BLaER1 (cell line): ENCODE data around the gene S100A1.
"Not testable (repeated sequence)": the region's sequence is repeated elsewhere in the genome, so short reads cannot be mapped to it uniquely, and the experiment has no call there.

Source experiments
- H3K27ac ChIP-seq: shearing (Covaris generic); formaldehyde crosslinking; 2 replicates; pipeline ENCODE4 v1.8.1; 2022
- H3K27me3 ChIP-seq: shearing (Covaris generic); formaldehyde crosslinking; 2 replicates; pipeline ENCODE4 v1.8.1; 2022
- H3K36me3 ChIP-seq: shearing (Covaris generic); formaldehyde crosslinking; 2 replicates; pipeline ENCODE4 v1.8.1; 2022
- H3K4me1 ChIP-seq: shearing (Covaris generic); formaldehyde crosslinking; 2 replicates; pipeline ENCODE4 v1.8.1; 2022
- H3K4me2 ChIP-seq: shearing (Covaris generic); formaldehyde crosslinking; 2 replicates; pipeline ENCODE4 v1.8.1; 2022
- H3K4me3 ChIP-seq: shearing (Covaris generic); formaldehyde crosslinking; 2 replicates; pipeline ENCODE4 v1.8.1; 2022
- H3K9ac ChIP-seq: shearing (Covaris generic); formaldehyde crosslinking; 2 replicates; pipeline ENCODE4 v1.8.1; 2022
- H3K9me3 ChIP-seq: shearing (Covaris generic); formaldehyde crosslinking; 2 replicates; pipeline ENCODE4 v1.8.1; 2022
- H4K20me1 ChIP-seq: shearing (Covaris generic); formaldehyde crosslinking; 2 replicates; pipeline ENCODE4 v1.8.1; 2022
- Cebpa-rat ChIP-seq: shearing (Covaris generic); IDR thresholded peaks from 2 replicates; pipeline ENCODE4 v1.8.1; 2022

Gene S100A1

DNA sequence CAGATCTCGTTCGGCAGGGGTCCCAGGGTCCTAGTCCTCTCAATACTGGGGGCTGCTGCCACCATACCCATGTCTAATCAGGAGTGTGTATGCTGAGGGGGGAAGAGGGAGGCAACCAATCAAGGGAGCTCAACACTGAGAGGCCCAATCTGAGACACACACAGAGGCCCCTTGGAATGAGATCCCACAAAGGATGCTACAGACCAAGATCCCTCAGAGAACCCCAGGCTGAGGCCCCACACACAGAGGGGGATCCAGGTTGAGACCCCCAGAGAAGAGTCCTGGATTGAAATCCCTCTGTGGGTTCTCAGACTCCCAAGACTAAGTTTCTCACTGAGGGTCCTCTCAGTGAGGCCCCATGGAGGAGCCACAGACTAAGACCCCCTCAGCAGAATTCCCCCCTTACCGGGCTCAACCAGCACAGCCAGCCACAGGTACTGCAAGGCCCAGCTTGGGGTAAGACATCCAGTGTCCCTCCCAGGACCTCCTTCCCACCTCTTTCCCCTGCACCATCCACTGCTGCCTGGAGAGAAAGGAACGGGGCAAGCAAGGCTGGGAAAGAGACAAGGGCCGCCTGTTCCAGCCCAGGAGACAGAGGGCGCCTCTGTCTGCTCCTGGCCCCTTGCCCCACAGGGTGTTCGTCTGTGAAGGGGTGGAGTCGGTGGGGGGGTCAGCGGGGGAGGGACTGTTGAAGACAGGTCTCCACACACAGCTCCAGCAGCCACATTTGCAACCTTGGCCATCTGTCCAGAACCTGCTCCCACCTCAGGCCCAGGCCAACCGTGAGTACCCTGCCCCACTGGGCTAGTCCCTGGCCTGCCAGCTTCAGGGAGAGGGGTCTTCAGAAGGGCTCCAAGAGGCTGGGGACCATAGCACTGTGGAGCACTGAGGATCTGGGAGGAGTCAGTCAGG, at the start of gene S100A1:
TSS of gene S100A1 (plus strand) at position 720 of the 912 bp plus-strand sequence. CDS start 2,088 bp downstream, outside the sequence.
- peak within 1 kb of the TSS; percentile 84 for H3K27ac ChIP-seq
- peak within 1 kb of the TSS; percentile 87 for H3K9ac ChIP-seq
- peaks cover 8% of the 10 kb centered on the region; the same call in 1 of the 2 replicates for H3K36me3 ChIP-seq
- H3K9me3 ChIP-seq, result no peaks in the 10 kb centered on the region
- no peaks in the 10 kb centered on the region for H4K20me1 ChIP-seq
- no peaks in the 10 kb centered on the region for H3K27me3 ChIP-seq
- H3K4me1 ChIP-seq, result peaks cover 96% of the 10 kb centered on the region
- TF ChIP-seq Cebpa-rat, result no peak
- peak within 1 kb of the TSS; percentile 99 for H3K4me2 ChIP-seq
- H3K4me3 ChIP-seq, result peak within 1 kb of the TSS; percentile 68

DNA sequence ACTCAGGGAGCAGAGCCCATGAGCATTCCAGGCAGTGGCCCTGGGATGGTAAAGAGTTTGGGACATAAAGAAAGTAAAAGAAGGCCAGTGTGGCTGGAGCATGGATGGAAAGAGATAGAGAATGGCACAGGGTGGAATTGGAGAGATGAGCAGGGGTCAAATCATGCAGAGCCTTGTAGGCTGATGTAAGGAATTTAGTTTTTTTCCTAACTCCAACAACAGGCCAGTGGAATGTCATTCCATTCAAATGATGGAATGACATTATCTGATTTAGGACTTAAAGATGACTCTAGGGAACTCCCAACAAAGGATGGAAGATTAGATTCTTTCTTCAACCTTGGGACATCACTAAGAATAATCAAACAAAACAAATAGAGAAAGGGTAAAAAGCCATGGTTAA, 49.7 kb upstream of the S100A1 start:
- H3K9ac ChIP-seq, result no peak overlapping the region
- no peak overlapping the region for H3K4me2 ChIP-seq
- no peaks in the 10 kb centered on the region for H4K20me1 ChIP-seq
- H3K27ac ChIP-seq, result no peak overlapping the region
- no peak overlapping the region for H3K4me3 ChIP-seq
- no peak for TF ChIP-seq Cebpa-rat
- peaks cover 6% of the 10 kb centered on the region for H3K9me3 ChIP-seq
- peaks cover 15% of the 10 kb centered on the region for H3K4me1 ChIP-seq
- H3K27me3 ChIP-seq, result no peaks in the 10 kb centered on the region
- no peaks in the 10 kb centered on the region for H3K36me3 ChIP-seq

DNA sequence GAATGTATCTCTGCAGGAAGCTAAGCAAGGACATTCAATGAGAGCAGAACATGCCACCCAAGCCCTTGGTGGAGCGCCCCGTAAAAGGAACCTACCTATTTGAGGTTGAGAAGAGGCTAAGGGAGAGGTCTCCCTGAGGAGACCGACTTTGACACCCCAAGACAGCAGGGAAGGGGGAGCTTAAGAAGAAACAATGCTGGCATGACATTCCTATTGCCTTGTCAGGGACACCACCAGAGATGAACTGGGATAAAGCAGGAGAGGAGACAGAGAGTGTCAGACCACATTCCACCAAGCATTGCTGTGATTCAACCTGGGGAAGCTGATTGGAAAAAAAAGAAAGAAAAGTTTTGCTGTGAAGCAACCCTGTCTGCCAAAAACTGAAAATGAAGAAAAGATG, 49.3 kb upstream of the S100A1 start:
- Histone ChIP-seq H4K20me1 (no peaks in the 10 kb centered on the region), H3K27ac (no peak overlapping the region), H3K36me3 (no peaks in the 10 kb centered on the region), H3K4me3 (no peak overlapping the region), H3K27me3 (no peaks in the 10 kb centered on the region), H3K9ac (no peak overlapping the region), H3K4me1 (peaks cover 11% of the 10 kb centered on the region), H3K4me2 (no peak overlapping the region), H3K9me3 (peaks cover 6% of the 10 kb centered on the region)
- no peak for TF ChIP-seq Cebpa-rat

DNA sequence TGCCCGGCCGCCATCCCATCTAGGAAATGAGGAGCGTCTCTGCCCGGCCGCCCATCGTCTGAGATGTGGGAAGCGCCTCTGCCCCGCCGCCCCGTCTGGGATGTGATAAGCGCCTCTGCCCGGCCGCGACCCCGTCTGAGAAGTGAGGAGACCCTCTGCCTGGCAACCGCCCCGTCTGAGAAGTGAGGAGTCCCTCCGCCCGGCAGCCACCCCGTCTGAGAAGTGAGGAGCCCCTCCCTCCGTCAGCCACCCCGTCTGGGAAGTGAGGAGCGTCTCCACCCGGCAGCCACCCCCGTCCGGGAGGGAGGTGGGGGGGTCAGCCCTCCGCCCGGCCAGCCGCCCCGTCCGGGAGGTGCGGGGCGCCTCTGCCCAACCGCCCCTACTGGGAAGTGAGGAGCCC, 45.4 kb upstream of the S100A1 start:
- not testable (repeated sequence) for H3K27me3 ChIP-seq, H3K36me3 ChIP-seq, H3K9ac ChIP-seq, H3K27ac ChIP-seq, H3K4me2 ChIP-seq, H3K9me3 ChIP-seq, H3K4me3 ChIP-seq, H4K20me1 ChIP-seq
- H3K4me1 ChIP-seq, result peaks cover 15% of the 10 kb centered on the region

GRCh38 chr1:153583514-153583913, 44.7 kb upstream of the S100A1 start:
- not testable (repeated sequence) for H3K4me3 ChIP-seq, H3K36me3 ChIP-seq, H4K20me1 ChIP-seq, H3K9me3 ChIP-seq, H3K27ac ChIP-seq, H3K27me3 ChIP-seq, H3K4me2 ChIP-seq, H3K9ac ChIP-seq
- peaks cover 18% of the 10 kb centered on the region for H3K4me1 ChIP-seq

- Histone ChIP-seq H3K27ac (no peak overlapping the region), H3K9ac (no peak overlapping the region), H4K20me1 (no peaks in the 10 kb centered on the region), H3K9me3 (no peaks in the 10 kb centered on the region), H3K4me2 (no peak overlapping the region), H3K4me1 (peaks cover 18% of the 10 kb centered on the region), H3K36me3 (no peaks in the 10 kb centered on the region), H3K27me3 (no peaks in the 10 kb centered on the region), H3K4me3 (no peak overlapping the region)
- no peak for TF ChIP-seq Cebpa-rat
Measured at GRCh38 chr1:153583976-153584375, 44.3 kb upstream of the S100A1 start.

- Histone ChIP-seq H3K9ac (no peak overlapping the region), H3K4me3 (no peak overlapping the region), H3K27me3 (no peaks in the 10 kb centered on the region), H3K4me1 (peaks cover 18% of the 10 kb centered on the region), H3K4me2 (no peak overlapping the region), H4K20me1 (no peaks in the 10 kb centered on the region), H3K36me3 (no peaks in the 10 kb centered on the region), H3K9me3 (no peaks in the 10 kb centered on the region), H3K27ac (no peak overlapping the region)
- no peak for TF ChIP-seq Cebpa-rat
Measured at GRCh38 chr1:153585006-153585405, 43.2 kb upstream of the S100A1 start.

- H3K4me1 ChIP-seq, result peaks cover 18% of the 10 kb centered on the region
- H3K36me3 ChIP-seq, result no peaks in the 10 kb centered on the region
- no peak overlapping the region for H3K9ac ChIP-seq
- H3K27me3 ChIP-seq, result no peaks in the 10 kb centered on the region
- no peak for TF ChIP-seq Cebpa-rat
- H4K20me1 ChIP-seq, result no peaks in the 10 kb centered on the region
- H3K4me2 ChIP-seq, result peak overlapping the region; percentile 69
- no peaks in the 10 kb centered on the region for H3K9me3 ChIP-seq
- no peak overlapping the region for H3K4me3 ChIP-seq
- no peak overlapping the region for H3K27ac ChIP-seq
Measured at GRCh38 chr1:153586347-153586746, 41.9 kb upstream of the S100A1 start.

GRCh38 chr1:153587314-153587713, 40.9 kb upstream of the S100A1 start:
- Histone ChIP-seq H3K4me3 (no peak overlapping the region), H3K9ac (no peak overlapping the region), H3K27me3 (no peaks in the 10 kb centered on the region), H3K27ac (0 out of 2 replicates have a peak overlapping the region, but pooled peaks have one; percentile 4), H4K20me1 (no peaks in the 10 kb centered on the region), H3K9me3 (no peaks in the 10 kb centered on the region), H3K36me3 (no peaks in the 10 kb centered on the region), H3K4me2 (peak overlapping the region; percentile 69), H3K4me1 (peaks cover 18% of the 10 kb centered on the region)
- no peak for TF ChIP-seq Cebpa-rat

DNA sequence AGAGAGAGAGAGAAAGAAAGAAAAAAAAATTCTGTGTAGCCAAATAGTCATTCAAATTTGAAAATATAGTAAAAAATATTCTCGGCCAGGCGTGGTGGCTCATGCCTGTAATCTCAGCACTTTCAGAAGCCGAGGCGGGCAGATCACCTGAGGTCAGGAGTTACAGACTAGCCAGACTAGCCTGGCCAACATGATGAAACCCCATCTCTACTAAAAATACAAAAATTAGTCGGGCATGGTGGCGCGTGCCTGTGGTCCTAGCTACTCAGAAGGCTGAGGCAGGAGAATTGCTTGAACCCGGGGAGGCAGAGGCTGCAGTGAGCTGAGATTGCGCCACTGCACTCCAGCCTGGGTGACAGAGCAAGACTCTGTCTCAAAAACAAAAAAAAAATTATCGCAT, 40.2 kb upstream of the S100A1 start:
- H3K9ac ChIP-seq, H3K9me3 ChIP-seq, H3K36me3 ChIP-seq, H4K20me1 ChIP-seq, H3K27me3 ChIP-seq, H3K27ac ChIP-seq, H3K4me3 ChIP-seq: not testable (repeated sequence)
- Histone ChIP-seq H3K4me2 (peak overlapping the region; percentile 69), H3K4me1 (peaks cover 18% of the 10 kb centered on the region)
